ENCODE data around the gene VPS35L.

- no peak for TF ChIP-seq CTCF (IDR thresholded peaks at IDR 0.05)
- no peak for TF ChIP-seq POLR2A (IDR thresholded peaks at IDR 0.05)
These were observed 33.2 kb downstream of the VPS35L start for GRCh38 chr16:19588661-19589060.

Measured in prostate gland (tissue), 2 donors.